MG63 (cell line): ENCODE data around the gene DDX41. TPM values are rescaled to one million over a fixed set of nuclear protein-coding genes. Genes with fewer than 3 reads are reported as not detected.
A peak's percentile ranks its signal among the peaks of the same experiment; 100 is the strongest.
"Not testable (repeated sequence)": the region's sequence is repeated elsewhere in the genome, so short reads cannot be mapped to it uniquely, and the experiment has no call there.

Source experiments
- DNase-seq: peaks from one replicate; pipeline ENCODE4 v3.0.0-alpha.2; 2020
- H3K27me3 ChIP-seq: fragments of 250-450 bp; sonication (Bioruptor Pico); 2 replicates; pipeline ENCODE4 v1.5.1; 2020; ENCODE audit warnings: mild to moderate bottlenecking, moderate library complexity
- H3K36me3 ChIP-seq: fragments of 250-450 bp; sonication (Bioruptor Pico); 2 replicates; pipeline ENCODE4 v1.5.1; 2020; ENCODE audit warnings: mild to moderate bottlenecking, moderate library complexity
- H3K4me3 ChIP-seq: fragments of 250-450 bp; sonication (Bioruptor Pico); 2 replicates; pipeline ENCODE4 v1.5.1; 2020; ENCODE audit warnings: mild to moderate bottlenecking, moderate library complexity
- H3K9me3 ChIP-seq: fragments of 250-450 bp; sonication (Bioruptor Pico); 2 replicates; pipeline ENCODE4 v1.5.1; 2020; ENCODE audit warnings: mild to moderate bottlenecking, moderate library complexity
- total RNA-seq: library from RNA; depleted of rRNA; stranded (reverse); fragments of >200 nt; shearing (Covaris generic); gene quantifications from 2 replicates; pipeline ENCODE4 v1.2.3, GENCODE V29; 2014; ENCODE audit warnings: low replicate concordance

The DDX41 gene
- total RNA-seq, 1 experiment from 2014 or later = 127 TPM

DNA sequence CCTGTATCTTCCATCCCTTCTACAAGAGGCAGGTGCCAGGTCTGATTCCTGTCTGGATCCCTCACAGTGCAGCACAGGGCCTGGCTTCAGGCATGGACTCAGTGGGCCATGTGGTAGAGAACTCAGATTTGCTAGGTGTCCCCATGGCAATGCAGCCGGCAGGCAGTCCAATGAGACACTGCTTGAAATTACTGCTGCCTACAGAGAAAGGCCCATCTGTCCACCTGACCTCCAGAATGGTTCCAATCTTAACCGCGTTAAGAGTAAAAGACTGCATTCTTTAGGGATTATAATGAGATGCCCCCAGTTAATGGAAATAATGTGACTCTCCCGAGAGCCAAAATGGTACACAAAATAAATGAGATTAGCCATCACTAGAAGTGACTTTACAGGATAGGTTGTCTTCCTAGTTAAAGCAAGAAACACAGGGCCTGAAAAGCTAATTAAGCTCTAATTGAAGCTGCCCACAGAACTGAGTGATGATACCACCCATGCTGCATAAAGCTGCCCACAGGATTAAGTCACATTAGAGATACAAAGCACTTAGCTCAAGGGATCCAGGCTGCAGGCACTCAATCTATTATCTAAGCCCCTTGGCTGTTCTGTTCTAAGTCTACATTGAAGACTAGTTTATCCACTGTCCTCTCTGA, 26.2 kb upstream of the DDX41 start:
- DNase-seq = no peak
- H3K27me3 ChIP-seq = no peaks in the 10 kb centered on the region
- peaks cover 17% of the 10 kb centered on the region for H3K9me3 ChIP-seq
- H3K4me3 ChIP-seq = no peak overlapping the region
- peaks cover 49% of the 10 kb centered on the region for H3K36me3 ChIP-seq

DNA sequence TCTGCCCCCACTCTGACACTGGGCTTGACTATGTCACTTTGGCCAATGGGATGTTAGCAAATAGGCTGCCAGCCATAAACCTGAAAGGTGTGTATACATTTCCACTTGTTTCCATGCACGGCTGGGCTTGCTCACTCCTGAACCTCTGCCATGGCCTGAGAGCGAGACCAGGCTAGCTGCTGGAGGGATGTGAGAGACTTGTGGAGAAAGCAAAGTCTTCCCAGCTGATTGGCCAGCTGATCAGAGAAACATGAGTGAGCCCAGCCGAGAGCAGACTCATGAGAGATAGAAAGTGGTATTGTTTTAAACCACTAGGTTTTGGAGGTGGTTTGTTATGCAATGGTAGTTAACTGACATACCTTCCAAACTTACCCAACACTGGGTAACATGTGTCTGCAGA, 23.7 kb upstream of the DDX41 start:
- Histone ChIP-seq H3K4me3 (no peak overlapping the region), H3K36me3 (peaks cover 64% of the 10 kb centered on the region), H3K27me3 (no peaks in the 10 kb centered on the region), H3K9me3 (peaks cover 11% of the 10 kb centered on the region)
- DNase-seq = no peak

DNA sequence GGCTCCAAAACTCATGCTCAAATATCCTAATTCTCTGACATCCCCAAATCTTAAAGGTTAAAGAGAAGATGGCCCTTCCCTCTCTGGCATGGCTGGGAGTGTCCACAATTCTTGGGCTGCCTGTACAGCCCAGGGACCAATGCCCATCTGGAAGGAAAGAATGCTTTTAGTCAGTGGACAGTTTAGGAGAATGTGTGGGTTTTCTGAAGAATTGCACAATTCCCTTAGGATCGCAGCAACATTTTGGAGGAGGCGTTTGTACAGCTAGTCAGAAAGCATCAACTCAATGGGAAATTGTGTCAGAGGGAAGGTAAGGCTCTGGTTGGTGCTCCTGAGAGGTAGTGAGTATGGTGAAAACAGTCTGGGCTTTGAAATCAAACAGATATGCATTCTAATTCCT, 22.6 kb upstream of the DDX41 start:
- DNase-seq = no peak
- H3K27me3 ChIP-seq = no peaks in the 10 kb centered on the region
- peaks cover 67% of the 10 kb centered on the region for H3K36me3 ChIP-seq
- peaks cover 5% of the 10 kb centered on the region for H3K9me3 ChIP-seq
- no peak overlapping the region for H3K4me3 ChIP-seq

DNA sequence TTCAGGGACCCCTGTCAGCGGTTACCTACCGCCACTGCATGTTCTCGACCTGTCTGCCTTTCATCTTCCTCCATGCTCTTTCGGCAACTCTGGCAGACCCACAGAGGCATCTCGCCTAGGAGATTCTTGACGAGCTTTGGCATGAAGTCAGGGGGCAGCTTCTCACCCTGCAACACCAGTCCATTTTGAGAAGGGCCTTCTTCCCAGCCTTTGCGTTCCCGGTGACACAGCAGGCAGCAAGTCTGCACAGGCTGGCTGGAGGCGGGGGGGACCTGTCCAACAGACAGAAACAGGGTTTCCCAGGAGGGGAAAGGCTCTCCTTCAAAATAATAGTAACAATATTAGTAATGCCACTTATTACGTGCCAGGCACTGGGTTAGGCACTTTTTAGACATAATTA, 22.1 kb upstream of the DDX41 start:
- Histone ChIP-seq H3K27me3 (no peaks in the 10 kb centered on the region), H3K36me3 (peaks cover 63% of the 10 kb centered on the region), H3K9me3 (peaks cover 3% of the 10 kb centered on the region), H3K4me3 (no peak overlapping the region)
- DNase-seq = no peak

DNA sequence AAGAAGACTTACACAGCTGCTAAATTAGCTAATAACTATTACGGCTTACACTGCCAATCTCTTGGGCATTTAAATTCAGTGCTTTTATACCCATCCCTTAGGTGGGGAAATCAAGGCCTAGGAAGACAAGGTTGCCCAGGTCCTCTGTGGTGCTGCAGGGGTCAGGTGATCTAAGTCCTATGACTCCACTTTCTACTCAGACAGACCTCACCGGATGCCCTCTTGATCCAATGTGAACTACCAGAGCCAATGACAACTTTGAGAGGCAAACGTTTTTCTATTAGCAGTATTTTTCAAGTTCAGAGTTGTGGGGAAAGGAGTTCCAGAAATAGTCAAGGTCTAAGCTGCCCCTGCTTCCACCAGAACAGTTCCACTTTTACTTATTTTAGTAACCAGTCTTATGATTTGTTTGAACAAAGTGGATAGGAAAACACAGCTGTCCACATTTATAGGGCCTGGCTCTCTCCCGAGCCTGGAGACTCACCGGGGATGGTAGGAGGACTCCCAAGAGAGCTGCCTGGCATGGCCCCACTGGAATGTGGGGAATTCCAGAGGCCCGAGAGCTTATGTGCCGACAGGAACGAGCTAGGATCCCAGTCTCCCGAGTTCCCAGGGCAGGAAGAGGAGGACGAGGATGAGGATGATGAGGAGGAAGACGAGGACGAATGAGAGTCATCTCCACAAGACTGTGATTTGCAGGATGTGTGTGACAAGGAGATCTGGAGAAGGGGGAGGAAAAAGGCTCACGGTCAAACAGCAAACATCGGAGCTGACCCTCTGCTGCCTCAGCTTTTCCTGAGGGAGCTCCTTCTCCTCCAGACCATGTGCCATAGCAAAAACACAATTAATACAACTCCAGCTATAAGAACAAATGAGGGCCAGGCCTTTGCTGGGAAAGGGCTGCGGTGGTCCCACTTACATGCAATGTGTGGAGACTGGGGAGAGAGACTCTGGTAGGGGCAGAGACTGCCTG, 20.9 kb upstream of the DDX41 start:
- Histone ChIP-seq H3K27me3 (no peaks in the 10 kb centered on the region), H3K36me3 (peaks cover 62% of the 10 kb centered on the region)
- DNase-seq = peak; percentile 94

DNA sequence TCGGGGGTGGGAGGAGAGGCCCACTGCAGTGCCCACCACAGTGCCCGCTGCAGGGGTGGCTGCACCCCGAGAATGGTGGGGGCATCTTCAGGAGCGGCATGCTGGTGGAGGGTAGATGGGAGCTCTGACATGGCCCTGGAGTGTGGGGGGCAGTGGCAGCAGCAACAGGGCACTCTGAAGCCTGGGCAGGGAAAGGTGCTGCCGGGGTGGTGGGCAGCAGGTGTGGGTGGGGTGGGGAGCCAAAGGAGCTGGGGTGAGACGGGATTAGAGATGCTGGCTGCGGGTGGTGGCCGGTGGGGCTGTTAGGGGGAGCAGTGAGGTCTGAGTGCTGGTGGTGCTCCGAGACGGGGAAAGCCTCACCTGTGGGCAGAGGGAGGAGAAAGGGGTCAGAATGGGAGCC, 19.6 kb upstream of the DDX41 start:
- H3K27me3 ChIP-seq = no peaks in the 10 kb centered on the region
- no peak overlapping the region for H3K4me3 ChIP-seq
- H3K36me3 ChIP-seq = peaks cover 64% of the 10 kb centered on the region
- no peaks in the 10 kb centered on the region for H3K9me3 ChIP-seq
- no peak for DNase-seq

More for the DNA sequence above, 20.9 kb upstream of the DDX41 start:
- Histone ChIP-seq H3K9me3 (no peaks in the 10 kb centered on the region), H3K4me3 (no peak overlapping the region)

DNA sequence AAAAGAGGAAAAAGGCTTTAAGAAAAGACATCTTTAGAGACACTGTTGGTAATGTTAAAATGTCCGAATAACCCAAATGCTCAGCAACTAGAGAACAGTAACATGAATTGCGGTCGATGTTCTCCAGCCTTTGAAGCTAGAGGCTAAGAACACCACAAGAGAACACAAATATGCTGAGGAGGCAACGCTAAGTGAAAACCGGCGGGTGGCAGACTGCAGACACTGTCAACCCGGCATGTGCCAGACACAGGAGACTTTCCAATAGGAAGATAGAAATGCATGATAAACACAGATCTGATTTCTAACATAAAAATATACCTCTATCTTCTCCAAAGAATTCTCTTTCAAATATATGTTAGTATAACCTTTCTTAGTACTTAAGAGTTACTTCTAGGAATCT, 18.4 kb upstream of the DDX41 start:
- Histone ChIP-seq H3K36me3 (peaks cover 77% of the 10 kb centered on the region), H3K4me3 (no peak overlapping the region), H3K9me3 (no peaks in the 10 kb centered on the region), H3K27me3 (no peaks in the 10 kb centered on the region)
- no peak for DNase-seq

DNA sequence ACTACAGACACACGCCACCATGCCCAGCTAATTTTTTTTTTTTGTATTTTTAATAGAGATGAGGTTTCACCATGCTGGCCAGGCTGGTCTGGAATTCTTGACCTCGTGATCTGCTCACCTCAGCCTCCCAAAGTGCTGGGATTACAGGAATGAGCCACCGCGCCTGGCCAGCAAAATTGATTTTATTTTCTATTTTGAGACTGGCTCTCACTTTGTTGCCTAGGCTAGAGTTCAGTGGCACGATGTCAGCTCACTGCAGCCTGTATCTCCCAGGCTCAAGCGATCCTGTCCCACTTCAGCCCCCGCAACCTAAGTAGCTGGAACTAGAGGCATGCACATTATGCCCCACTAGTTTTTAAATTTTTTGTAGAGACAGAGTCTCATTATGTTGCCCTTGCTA, 17.7 kb upstream of the DDX41 start:
- H3K36me3 ChIP-seq = peaks cover 82% of the 10 kb centered on the region
- H3K9me3 ChIP-seq, H3K27me3 ChIP-seq, DNase-seq, H3K4me3 ChIP-seq: not testable (repeated sequence)

DNA sequence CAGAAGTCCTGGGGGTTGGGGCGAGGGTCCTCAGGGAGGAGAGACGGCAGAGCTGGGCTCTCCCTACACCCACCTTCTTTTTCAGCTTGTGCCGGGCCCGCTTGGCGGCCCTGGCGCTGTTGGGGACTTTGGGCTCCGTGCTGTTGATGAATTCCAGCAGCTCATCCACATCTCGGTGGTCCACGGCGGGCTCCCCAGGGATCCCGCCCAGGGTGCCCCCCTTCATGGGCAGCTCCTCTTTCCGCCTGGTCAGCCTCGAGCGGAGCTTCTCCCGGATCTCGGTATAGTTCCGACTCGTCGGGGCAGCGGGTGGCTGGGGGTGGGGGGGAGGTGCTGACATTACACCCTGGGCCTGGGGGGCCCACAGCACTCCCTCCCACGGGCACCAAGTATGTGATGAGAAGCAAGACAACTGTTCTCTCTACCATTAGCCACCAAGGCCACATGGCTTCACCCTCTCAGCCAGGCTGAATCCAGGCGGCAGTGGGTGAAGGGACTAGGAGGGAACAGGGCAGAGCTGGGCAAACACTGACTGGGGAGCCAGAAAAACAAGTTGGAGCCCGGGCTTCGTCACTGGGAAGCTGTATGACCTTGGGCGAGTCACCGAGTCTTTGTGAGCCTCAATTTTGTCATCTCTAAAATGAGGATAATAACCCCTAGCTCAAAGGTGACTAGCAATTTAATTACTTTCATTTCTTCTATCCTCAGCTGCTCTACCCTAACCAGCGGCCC, 14.6 kb upstream of the DDX41 start:
- H3K36me3 ChIP-seq = peaks cover 79% of the 10 kb centered on the region
- H3K9me3 ChIP-seq = no peaks in the 10 kb centered on the region
- no peak overlapping the region for H3K4me3 ChIP-seq
- no peaks in the 10 kb centered on the region for H3K27me3 ChIP-seq
- no peak for DNase-seq

DNA sequence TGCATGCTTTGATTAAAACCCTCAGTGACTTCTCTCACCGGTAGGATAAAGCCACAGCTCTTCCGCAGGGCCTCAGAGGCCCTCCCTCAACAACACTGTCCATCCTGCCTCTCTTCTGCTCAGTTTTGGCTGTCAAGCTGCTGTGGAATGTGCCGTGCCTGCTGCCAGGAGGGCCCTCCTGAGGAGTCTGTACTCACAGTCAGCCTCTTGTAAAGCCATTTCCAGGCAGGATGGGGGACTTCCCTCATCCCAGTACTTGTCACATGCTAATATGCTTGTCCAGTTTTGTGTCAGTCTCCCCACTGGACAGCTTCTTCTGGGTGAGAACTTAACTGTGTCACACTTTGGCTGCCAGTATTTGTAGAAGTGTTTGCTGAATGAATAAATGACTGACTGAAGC, 13.9 kb upstream of the DDX41 start:
- DNase-seq = no peak
- Histone ChIP-seq H3K36me3 (peaks cover 80% of the 10 kb centered on the region), H3K4me3 (no peak overlapping the region), H3K9me3 (no peaks in the 10 kb centered on the region), H3K27me3 (no peaks in the 10 kb centered on the region)

DNA sequence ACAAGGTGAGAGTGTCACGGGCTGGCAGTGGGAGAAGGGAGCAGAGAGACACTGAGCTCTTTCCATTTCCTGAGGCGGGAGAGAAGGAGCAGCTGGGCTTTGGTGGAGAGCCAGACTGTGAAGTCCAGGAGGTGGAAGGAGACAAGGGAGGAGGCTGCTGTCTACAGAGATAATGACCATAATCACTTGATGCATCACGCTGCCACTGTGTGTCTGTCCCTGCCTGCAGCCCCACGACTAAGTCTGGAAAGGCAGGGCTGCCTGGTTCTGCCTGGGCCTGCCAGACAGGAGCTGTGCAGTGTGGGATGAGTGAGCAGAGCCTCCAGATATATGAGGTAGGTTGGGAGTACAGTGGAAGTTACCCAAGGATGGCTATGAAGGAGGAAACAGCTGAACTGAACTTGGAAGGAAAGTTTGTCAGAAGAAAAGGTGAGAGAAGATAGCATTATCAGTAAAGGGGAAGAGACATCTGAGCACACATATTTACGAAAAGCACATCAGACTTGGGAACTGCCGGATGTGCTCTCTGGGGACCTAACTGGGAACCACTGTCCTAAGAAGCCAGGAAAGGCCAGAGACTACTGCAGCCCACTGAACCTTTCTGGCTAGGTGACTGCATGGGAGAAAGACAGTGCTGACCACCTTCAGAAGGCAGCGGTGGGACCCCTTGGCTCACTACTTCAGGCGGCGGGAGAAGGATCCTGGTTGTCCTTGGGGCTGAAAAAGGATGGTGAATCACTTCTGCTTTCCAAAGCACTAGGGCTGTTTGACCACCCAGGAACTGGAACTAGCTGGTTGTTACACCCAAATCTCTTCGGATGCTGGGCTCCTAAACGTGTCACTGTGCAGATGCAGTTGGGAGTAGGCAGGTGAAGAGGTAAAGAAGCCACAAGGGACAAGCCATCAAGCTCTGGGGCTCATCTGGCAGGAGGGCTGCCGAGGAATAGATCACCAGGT, 12.8 kb upstream of the DDX41 start:
- H3K9me3 ChIP-seq = no peaks in the 10 kb centered on the region
- no peak overlapping the region for H3K4me3 ChIP-seq
- peaks cover 80% of the 10 kb centered on the region for H3K36me3 ChIP-seq
- no peaks in the 10 kb centered on the region for H3K27me3 ChIP-seq
- no peak for DNase-seq

DNA sequence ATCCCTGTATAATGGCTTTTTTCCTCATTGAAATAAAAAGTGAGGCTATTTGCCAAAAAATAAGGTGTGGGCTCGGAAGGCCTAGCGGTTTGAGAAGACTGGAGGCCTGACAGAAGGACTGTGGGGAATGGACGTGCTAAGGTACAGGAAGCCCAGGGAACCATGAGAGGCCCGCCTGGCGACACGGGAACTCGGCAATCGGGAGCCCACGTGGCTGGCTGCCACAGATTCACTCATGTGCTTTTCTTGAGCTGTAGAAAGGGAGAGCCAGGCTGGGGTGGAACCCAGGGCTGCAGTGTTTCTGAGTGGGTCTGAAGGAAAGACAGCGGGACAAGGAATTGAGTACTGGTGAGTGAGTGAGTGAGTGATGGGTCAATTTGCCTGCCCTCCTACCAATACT, 11.9 kb upstream of the DDX41 start:
- Histone ChIP-seq H3K9me3 (no peaks in the 10 kb centered on the region), H3K27me3 (no peaks in the 10 kb centered on the region), H3K36me3 (peaks cover 84% of the 10 kb centered on the region), H3K4me3 (no peak overlapping the region)
- no peak for DNase-seq

DNA sequence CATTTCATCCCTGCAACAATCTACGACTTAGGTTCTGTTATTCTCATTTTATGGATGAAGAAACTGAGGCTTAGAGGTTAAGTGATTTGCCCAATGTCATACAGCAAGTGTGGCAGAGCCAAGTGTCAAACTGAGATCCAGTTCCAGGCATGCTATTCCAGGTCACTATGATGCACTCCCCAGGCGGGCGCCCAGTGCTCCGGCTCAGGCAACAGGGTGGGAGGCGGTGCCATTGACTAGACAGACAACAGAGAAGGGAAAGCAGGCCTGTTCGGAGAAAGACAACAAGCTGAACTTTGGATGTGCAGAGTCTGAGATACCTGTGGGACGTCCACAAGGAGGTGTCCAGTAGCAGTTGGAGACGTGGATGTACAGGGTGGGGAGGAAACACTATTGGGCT, 10.8 kb upstream of the DDX41 start:
- H3K9me3 ChIP-seq = no peaks in the 10 kb centered on the region
- H3K27me3 ChIP-seq = no peaks in the 10 kb centered on the region
- DNase-seq = no peak
- H3K36me3 ChIP-seq = peaks cover 85% of the 10 kb centered on the region
- H3K4me3 ChIP-seq = no peak overlapping the region

DNA sequence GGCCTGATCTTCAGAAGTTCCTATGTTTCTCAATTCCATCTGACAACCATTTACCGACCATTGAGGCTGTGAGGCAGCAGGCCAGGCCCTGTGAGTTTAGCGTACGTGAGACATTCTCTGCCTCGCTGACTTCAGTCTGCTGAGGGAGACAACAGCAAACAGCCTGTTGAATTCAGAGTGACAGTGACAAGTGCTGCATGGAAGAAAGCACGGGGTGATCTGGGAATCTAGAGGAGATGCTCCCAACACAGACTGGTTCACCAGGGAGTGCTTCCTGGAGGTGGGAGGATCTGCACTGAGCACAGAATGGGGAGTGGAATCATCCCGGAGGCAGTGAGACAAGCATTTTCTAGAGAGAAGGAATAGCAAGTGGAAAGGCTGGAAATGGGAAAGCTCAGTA, 10.0 kb upstream of the DDX41 start:
- no peak for DNase-seq
- H3K36me3 ChIP-seq = peaks cover 86% of the 10 kb centered on the region
- no peaks in the 10 kb centered on the region for H3K27me3 ChIP-seq
- no peak overlapping the region for H3K4me3 ChIP-seq
- no peaks in the 10 kb centered on the region for H3K9me3 ChIP-seq

DNA sequence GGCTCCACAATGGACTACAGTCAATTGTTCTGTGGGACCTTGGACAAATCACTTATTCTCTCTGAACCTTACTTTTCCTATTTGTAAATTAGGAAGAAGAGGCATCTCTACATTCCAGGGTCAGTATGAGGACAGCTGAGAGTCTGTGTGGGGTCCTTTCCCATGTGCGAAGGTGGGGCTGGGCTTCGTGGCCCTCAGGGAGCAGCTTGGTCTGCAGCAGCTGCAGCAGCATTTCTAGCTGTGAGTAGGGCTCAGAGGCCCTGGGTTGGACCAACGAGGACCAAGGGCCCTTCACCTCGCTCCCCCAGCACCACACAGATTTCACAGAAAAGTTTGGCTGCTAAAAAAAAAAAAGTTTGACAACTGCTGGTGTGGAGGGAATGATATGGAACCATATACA, 9.4 kb upstream of the DDX41 start:
- H3K36me3 ChIP-seq = peaks cover 86% of the 10 kb centered on the region

DNA sequence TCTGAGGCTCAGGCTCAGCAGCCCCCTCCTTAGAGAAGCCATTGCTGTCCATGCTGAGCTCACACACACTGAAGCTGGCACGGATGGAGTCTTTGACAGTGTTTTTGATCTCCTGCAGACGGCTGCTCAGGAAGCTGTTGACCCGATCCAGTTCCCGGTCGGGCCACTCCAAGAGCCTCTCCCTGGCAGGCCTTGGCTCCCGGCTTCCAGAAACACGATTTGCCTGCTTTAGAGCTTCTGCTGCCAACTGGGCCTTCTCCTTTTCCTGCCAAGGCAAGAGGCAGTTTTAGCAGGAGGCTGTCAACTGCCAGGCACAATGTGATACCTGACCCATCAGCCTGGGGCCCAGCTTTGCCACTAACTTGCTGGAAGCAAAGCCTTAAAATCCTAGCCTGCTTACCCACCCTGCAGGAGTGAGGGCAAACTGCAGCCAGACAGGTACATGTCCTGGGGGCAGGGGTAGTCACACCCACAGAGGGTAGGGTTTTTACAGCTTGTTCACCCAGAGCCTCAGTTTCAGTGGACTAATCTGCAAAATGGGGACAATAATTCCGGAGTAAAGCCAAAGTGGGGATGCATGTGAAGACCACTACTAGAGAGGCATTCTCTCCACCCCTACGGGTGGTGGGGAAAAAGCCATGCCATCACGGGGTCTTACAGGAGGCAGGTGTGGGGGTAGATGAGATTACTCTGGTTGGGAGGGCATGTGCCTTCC, 8.3 kb upstream of the DDX41 start:
- peaks cover 86% of the 10 kb centered on the region for H3K36me3 ChIP-seq
- no peak for DNase-seq
- H3K27me3 ChIP-seq = no peaks in the 10 kb centered on the region
- no peak overlapping the region for H3K4me3 ChIP-seq
- no peaks in the 10 kb centered on the region for H3K9me3 ChIP-seq

More for the DNA sequence above, 9.4 kb upstream of the DDX41 start:
- no peak overlapping the region for H3K4me3 ChIP-seq
- no peaks in the 10 kb centered on the region for H3K27me3 ChIP-seq
- no peaks in the 10 kb centered on the region for H3K9me3 ChIP-seq
- no peak for DNase-seq
